Mammary epithelial cell (primary cell): ENCODE measurements around the gene CHCHD1.

ENCODE experiments used
- CTCF ChIP-seq, 2 donors: IDR thresholded peaks in 1 of 2; conservative IDR thresholded peaks in 1 of 2; 2 replicates each; pipeline ENCODE4 v1.5.1; 2011 to 2012; ENCODE audit warnings: inconsistent platforms in 2 of 2, low read length in 2 of 2, mild to moderate bottlenecking in 2 of 2, control low read depth in 1 of 2, low read depth in 1 of 2; ENCODE audit not compliant: insufficient read depth in 1 of 2; ENCODE audit errors: extremely low read depth in 1 of 2
- EZH2 ChIP-seq: IDR thresholded peaks from 2 replicates; pipeline ENCODE4 v1.6.1; 2012; ENCODE audit warnings: low read length, inconsistent platforms, borderline replicate concordance

GRCh38 chr10:73797324-73798025 lies 15.6 kb downstream of the CHCHD1 start:
- TF ChIP-seq CTCF (conservative IDR thresholded peaks at IDR 0.05 in 1 of 2, IDR thresholded peaks at IDR 0.05 in 1 of 2; ENCODE audit: extremely low read depth in 1 of 2, insufficient read depth in 1 of 2, low read depth in 1 of 2, low read length in 2 of 2) (no peak), EZH2 (no peak)
